ENCODE measurements around the gene PIH1D1.

DNA sequence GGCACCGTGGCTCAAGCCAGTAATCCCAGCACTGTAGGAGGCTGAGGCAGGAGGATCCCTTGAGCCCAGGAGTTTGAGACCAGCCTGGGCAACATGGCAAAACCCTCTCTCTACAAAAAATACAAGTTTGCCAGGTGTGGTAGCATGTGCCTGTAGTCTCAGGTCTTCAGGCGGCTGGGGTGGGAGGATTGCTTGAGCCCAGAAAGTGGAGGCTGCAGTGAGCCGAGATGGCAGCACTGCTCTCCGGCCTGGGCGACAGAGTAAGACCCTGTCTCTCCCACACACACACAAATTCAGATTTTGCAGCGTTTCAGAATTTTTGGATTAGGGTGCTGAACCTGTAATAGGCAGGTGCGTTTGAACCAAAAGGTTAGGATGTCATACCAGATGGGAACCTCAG is 46.9 kb upstream of the PIH1D1 start:
- TF ChIP-seq, protein P1, sequence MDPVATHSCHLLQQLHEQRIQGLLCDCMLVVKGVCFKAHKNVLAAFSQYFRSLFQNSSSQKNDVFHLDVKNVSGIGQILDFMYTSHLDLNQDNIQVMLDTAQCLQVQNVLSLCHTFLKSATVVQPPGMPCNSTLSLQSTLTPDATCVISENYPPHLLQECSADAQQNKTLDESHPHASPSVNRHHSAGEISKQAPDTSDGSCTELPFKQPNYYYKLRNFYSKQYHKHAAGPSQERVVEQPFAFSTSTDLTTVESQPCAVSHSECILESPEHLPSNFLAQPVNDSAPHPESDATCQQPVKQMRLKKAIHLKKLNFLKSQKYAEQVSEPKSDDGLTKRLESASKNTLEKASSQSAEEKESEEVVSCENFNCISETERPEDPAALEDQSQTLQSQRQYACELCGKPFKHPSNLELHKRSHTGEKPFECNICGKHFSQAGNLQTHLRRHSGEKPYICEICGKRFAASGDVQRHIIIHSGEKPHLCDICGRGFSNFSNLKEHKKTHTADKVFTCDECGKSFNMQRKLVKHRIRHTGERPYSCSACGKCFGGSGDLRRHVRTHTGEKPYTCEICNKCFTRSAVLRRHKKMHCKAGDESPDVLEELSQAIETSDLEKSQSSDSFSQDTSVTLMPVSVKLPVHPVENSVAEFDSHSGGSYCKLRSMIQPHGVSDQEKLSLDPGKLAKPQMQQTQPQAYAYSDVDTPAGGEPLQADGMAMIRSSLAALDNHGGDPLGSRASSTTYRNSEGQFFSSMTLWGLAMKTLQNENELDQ (tag by site-specific recombination; IDR thresholded peaks at IDR 0.05; ENCODE audit: low read depth): no peak
- no peak for TF ChIP-seq ZNF302 (tag by site-specific recombination; IDR thresholded peaks at IDR 0.05; ENCODE audit: low read depth)
- TF ChIP-seq ZNF48 (tag by site-specific recombination; IDR thresholded peaks at IDR 0.05): no peak
- no peak for TF ChIP-seq ZBTB17 (tag by site-specific recombination; IDR thresholded peaks at IDR 0.05)
- no peak for TF ChIP-seq ZNF626 (tag by site-specific recombination; IDR thresholded peaks at IDR 0.05)
- TF ChIP-seq ZNF266 (tag by site-specific recombination; IDR thresholded peaks at IDR 0.05; ENCODE audit: low read depth): no peak
- TF ChIP-seq, protein P2, sequence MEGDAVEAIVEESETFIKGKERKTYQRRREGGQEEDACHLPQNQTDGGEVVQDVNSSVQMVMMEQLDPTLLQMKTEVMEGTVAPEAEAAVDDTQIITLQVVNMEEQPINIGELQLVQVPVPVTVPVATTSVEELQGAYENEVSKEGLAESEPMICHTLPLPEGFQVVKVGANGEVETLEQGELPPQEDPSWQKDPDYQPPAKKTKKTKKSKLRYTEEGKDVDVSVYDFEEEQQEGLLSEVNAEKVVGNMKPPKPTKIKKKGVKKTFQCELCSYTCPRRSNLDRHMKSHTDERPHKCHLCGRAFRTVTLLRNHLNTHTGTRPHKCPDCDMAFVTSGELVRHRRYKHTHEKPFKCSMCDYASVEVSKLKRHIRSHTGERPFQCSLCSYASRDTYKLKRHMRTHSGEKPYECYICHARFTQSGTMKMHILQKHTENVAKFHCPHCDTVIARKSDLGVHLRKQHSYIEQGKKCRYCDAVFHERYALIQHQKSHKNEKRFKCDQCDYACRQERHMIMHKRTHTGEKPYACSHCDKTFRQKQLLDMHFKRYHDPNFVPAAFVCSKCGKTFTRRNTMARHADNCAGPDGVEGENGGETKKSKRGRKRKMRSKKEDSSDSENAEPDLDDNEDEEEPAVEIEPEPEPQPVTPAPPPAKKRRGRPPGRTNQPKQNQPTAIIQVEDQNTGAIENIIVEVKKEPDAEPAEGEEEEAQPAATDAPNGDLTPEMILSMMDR (tag by site-specific recombination; IDR thresholded peaks at IDR 0.05): no peak
- TF ChIP-seq ZNF23 (tag by site-specific recombination; IDR thresholded peaks at IDR 0.05; ENCODE audit: borderline replicate concordance): no peak
- no peak for TF ChIP-seq SCRT2 (tag by site-specific recombination; IDR thresholded peaks at IDR 0.05)
- no peak for TF ChIP-seq ZNF138 (tag by site-specific recombination; IDR thresholded peaks at IDR 0.05; ENCODE audit: borderline replicate concordance)
